Motor neuron (in vitro differentiated cells): ENCODE data around the gene ATP8A2. TPM values are rescaled to one million over a fixed set of nuclear protein-coding genes. Genes with fewer than 3 reads are reported as not detected.

Source experiments
- ATAC-seq, 8 experiments: fragments of 200-7000 bp; cut with Tn5 transposase; replicated peaks in 6 of 8; 2 replicates each; pipeline ENCODE4 v1.8.0; 2021; ENCODE audit warnings: mild to moderate bottlenecking in 8 of 8, moderate library complexity in 8 of 8
- H3K27ac ChIP-seq, 2 donors: fragments of 250-450 bp; sonication (Bioruptor Pico); 2 replicates each; pipeline ENCODE4 v1.9.0; 2021; ENCODE audit warnings: antibody characterized with exemption in 2 of 2, mild to moderate bottlenecking in 2 of 2, moderate library complexity in 1 of 2
- H3K4me1 ChIP-seq, 2 donors: fragments of 250-450 bp; sonication (Bioruptor Pico); replicated peaks in 1 of 2; 2 replicates each; pipeline ENCODE4 v1.6.1; 2021; ENCODE audit warnings: antibody characterized with exemption in 2 of 2, mild to moderate bottlenecking in 2 of 2, moderate library complexity in 1 of 2
- H3K4me3 ChIP-seq, 5 donors: fragments of 250-450 bp; sonication (Bioruptor Pico); 2 replicates each; pipeline ENCODE4 v1.9.0; 2021; ENCODE audit warnings: antibody characterized with exemption in 5 of 5, mild to moderate bottlenecking in 5 of 5, moderate library complexity in 4 of 5
- WGBS, 10 experiments: fragments of 450-650 bp; shearing (Covaris generic); methylation state at CpG; one replicate each; pipeline ENCODE4 v1.0.0; 2022; 5-methylcytosine and 5-hydroxymethylcytosine counted together
- in situ Hi-C, 9 experiments: fragments of 400-800 bp; cut with MboI; loops; one replicate each; pipeline ENCODE4 v1.15.0; 2021; ENCODE audit warnings: low sequenced_read_pairs in 9 of 9, low pct_unique_long_range_greater_than_20kb in 2 of 9; ENCODE audit not compliant: unreplicated experiment in 9 of 9
- total RNA-seq, 8 experiments: library from RNA; unstranded; fragments of 300-600 nt; gene quantifications; 2 replicates each; pipeline versions ENCODE4 v1.2.3 to v1.2.4, GENCODE V29; 2022

ATP8A2 gene
- total RNA-seq, 8 experiments from 2014 or later, result 0.10 to 13.8 (median 6.7) TPM

GRCh38 chr13:26036383-26036782 lies 664.6 kb downstream of the ATP8A2 start:
- 65 to 100% (median 82%) methylated on average over 1 to 4 of the region's 4 CpGs; no CpG with 5 or more reads in 2 of the 10 experiments for WGBS, 10 experiments
- ATAC-seq, result no peak
- in situ Hi-C loops, result no loop called here
- Histone ChIP-seq H3K27ac (no peak overlapping the region), H3K4me3 (no peak overlapping the region), H3K4me1 (peaks cover 0 to 10% of the 10 kb centered on the region in 2 donors)

- 0 to 100% (median 30%) methylated on average over 1 of the region's 2 CpGs; no CpG with 5 or more reads in 3 of the 10 experiments for WGBS, 10 experiments
- Histone ChIP-seq H3K4me3 (no peak overlapping the region), H3K4me1 (peaks cover 0 to 10% of the 10 kb centered on the region in 2 donors), H3K27ac (no peak overlapping the region)
- ATAC-seq, result peak in 4 of 8 experiments; percentile 49 to 68 (median 50)
- in situ Hi-C loops, result no loop called here
These were observed 665.5 kb downstream of the ATP8A2 start for GRCh38 chr13:26037302-26037701.

- WGBS, 10 experiments, result 64 to 95% (median 88%) methylated on average over 2 to 8 of the region's 8 CpGs
- ATAC-seq, result no peak
- Histone ChIP-seq H3K4me1 (peaks cover 0 to 5% of the 10 kb centered on the region in 2 donors), H3K27ac (no peak overlapping the region), H3K4me3 (no peak overlapping the region)
- in situ Hi-C loops, result no loop called here
These were observed 667.2 kb downstream of the ATP8A2 start for GRCh38 chr13:26038931-26039475.

DNA sequence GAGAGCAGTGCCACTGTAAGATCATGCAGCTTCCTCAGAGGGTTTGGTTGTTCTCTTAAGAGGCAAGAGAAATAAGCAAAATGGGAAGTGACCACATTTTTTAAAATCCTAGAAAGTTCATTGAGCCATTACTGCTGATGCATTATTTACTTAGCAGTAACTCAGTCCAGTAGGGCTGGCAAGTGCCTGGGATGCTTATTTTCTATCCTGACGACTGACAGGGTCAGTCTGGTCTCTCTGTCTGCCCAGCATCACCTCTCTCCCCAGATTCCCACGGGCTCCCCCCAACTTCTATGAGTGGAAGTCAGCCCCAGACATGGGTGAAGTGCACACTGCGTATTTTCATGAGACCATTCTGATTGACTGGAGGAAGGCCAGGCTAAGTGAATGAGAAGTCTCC lies 669.7 kb downstream of the ATP8A2 start:
- Histone ChIP-seq H3K27ac (no peak overlapping the region), H3K4me3 (no peak overlapping the region), H3K4me1 (no peaks in the 10 kb centered on the region)
- in situ Hi-C loops, result no loop called here
- ATAC-seq, result no peak
- 20 to 100% (median 70%) methylated on average over 1 to 3 of the region's 3 CpGs; no CpG with 5 or more reads in 3 of the 10 experiments for WGBS, 10 experiments

- in situ Hi-C loops, result no loop called here
- ATAC-seq, result no peak
- Histone ChIP-seq H3K4me3 (no peak overlapping the region), H3K4me1 (no peaks in the 10 kb centered on the region), H3K27ac (no peak overlapping the region)
- WGBS, 10 experiments, result 0 to 83% (median 78%) methylated on average over 1 of the region's 1 CpG; no CpG with 5 or more reads in 4 of the 10 experiments
These were observed 671.0 kb downstream of the ATP8A2 start for GRCh38 chr13:26042785-26043184.

GRCh38 chr13:26045142-26045541 lies 673.4 kb downstream of the ATP8A2 start:
- peaks cover 3 to 10% of the 10 kb centered on the region in 2 donors for H3K4me1 ChIP-seq
- H3K27ac ChIP-seq, result no peak overlapping the region
- ATAC-seq, result no peak
- in situ Hi-C loops, result no loop called here
- no peak overlapping the region for H3K4me3 ChIP-seq
- WGBS, 10 experiments, result 49 to 100% (median 86%) methylated on average over 1 to 2 of the region's 2 CpGs; no CpG with 5 or more reads in 1 of the 10 experiments

- peaks cover 3 to 10% of the 10 kb centered on the region in 2 donors for H3K4me1 ChIP-seq
- no peak overlapping the region for H3K27ac ChIP-seq
- 40 to 100% (median 65%) methylated on average over 1 to 7 of the region's 16 CpGs; no CpG with 5 or more reads in 4 of the 10 experiments for WGBS, 10 experiments
- H3K4me3 ChIP-seq, result no peak overlapping the region
- no peak for ATAC-seq
- in situ Hi-C loops, result no loop called here
These were observed 674.9 kb downstream of the ATP8A2 start for GRCh38 chr13:26046639-26047038.

DNA sequence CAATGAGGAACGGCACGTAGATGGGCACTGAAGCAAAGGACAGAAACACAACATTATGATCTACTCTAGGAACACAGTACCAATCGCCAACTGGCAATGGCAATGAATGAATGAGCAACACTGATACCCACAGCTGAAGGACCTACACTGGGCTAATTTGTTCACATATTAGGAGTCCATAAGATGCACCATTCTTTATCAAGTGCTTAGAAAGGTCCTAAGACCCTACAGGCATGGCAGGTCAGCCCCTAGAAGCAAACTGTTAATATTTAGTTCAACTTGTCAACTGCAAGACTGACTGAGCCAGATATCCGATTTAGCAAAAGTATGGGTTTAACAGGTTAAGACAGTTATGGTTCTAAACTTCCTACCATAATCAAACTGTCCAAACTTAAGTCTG lies 675.3 kb downstream of the ATP8A2 start:
- H3K4me1 ChIP-seq, result peaks cover 3 to 10% of the 10 kb centered on the region in 2 donors
- H3K4me3 ChIP-seq, result no peak overlapping the region
- in situ Hi-C loops, result no loop called here
- no peak overlapping the region for H3K27ac ChIP-seq
- ATAC-seq, result no peak
- 64 to 100% (median 89%) methylated on average over 1 to 4 of the region's 4 CpGs for WGBS, 10 experiments

DNA sequence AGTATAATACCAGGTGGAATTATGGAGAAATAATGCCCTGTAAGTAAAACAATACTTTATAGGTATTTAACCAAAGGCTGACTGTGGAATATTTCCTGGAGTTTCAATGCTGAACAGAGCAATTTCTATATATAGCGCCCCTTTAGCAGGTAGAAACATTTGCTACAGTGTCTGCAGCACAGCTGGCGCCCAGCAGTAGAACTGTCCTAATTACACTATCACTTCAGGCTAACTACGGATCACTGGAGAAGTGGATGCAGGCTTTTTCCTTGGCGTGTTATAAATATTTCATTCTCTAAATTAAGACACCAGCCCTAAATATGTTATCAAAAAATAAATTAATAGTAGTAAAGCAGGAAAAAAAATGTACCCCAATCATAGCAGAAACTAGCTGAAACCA lies 677.0 kb downstream of the ATP8A2 start:
- ATAC-seq, result no peak
- in situ Hi-C loops, result no loop called here
- H3K27ac ChIP-seq, result no peak overlapping the region
- WGBS, 10 experiments, result 0 to 90% (median 57%) methylated on average over 1 to 4 of the region's 4 CpGs; no CpG with 5 or more reads in 3 of the 10 experiments
- peak overlapping the region in 2 of 5 donors; percentile 52 to 61 for H3K4me3 ChIP-seq
- peaks cover 3 to 10% of the 10 kb centered on the region in 2 donors for H3K4me1 ChIP-seq

DNA sequence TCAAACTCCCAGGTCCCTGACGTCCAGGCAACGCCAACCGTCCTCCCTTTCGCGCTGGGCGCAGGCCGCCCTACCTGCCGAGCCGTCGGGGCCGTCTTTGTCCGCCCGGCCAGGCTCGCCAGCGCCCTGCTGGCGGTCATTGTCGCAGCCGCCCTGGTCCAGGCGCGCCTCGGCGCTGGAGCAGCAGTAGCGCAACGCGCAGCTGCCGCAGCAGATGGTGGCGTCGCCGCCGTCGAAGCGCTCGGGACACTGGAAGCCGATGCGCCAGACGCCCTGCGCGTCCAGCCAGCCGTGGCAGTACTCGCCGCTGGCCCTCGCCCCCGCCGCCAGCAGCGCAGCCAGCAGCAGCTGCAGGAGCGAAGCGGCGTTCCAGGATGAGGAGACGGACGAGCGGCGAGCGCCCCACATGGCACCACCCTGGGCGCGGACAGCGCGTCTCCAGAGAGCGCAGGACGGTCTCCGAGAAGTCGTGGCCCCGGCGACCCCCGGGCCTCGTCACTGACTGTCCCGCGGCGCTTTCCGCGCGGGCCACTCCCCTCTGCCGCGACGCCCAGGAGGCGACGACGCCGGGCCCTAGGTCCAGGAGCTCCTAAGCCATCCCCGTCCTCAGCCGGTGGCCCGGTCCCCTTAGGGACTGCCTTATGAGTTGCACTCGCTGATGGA lies 678.9 kb downstream of the ATP8A2 start:
- in situ Hi-C loops, result loop anchor here in 4 of 9 experiments (25.0 kb wide), 3 partner anchors 213 to 1038 kb away; no protein-coding TSS in a partner anchor
- H3K4me1 ChIP-seq, result peaks cover 3 to 10% of the 10 kb centered on the region in 2 donors
- 0 to 6% (median 1%) methylated on average over 1 to 19 of the region's 82 CpGs; no CpG with 5 or more reads in 5 of the 10 experiments for WGBS, 10 experiments
- ATAC-seq, result peak in 7 of 8 experiments; percentile 8 to 52 (median 32)
- no peak overlapping the region for H3K27ac ChIP-seq
- peak overlapping the region; percentile 38 to 61 (median 46) for H3K4me3 ChIP-seq

- Histone ChIP-seq H3K27ac (no peak overlapping the region), H3K4me3 (peak overlapping the region; percentile 38 to 61 (median 46)), H3K4me1 (peaks cover 3 to 10% of the 10 kb centered on the region in 2 donors)
- in situ Hi-C loops, result loop anchor here in 4 of 9 experiments (25.0 kb wide), 3 partner anchors 214 to 1039 kb away; no protein-coding TSS in a partner anchor
- ATAC-seq, result peak; percentile 41 to 60 (median 52)
- WGBS, 10 experiments, result 0 to 2% methylated on average over 4 to 9 of the region's 45 CpGs; no CpG with 5 or more reads in 8 of the 10 experiments
These were observed 679.5 kb downstream of the ATP8A2 start for GRCh38 chr13:26051231-26051656.

- 0 to 30% (median 3%) methylated on average over 2 to 10 of the region's 72 CpGs; no CpG with 5 or more reads in 6 of the 10 experiments for WGBS, 10 experiments
- Histone ChIP-seq H3K27ac (no peak within 1 kb of the TSS), H3K4me1 (peaks cover 3 to 10% of the 10 kb centered on the region in 2 donors), H3K4me3 (peak within 1 kb of the TSS; percentile 38 to 61 (median 46))
- ATAC-seq, result peak; percentile 76 to 89 (median 88)
- in situ Hi-C loops, result loop anchor here in 4 of 9 experiments (25.0 kb wide), 3 partner anchors 214 to 1039 kb away; no protein-coding TSS in a partner anchor
These were observed 680.0 kb downstream of the ATP8A2 start, which contains the start of gene SHISA2 for GRCh38 chr13:26051657-26052311. Gene SHISA2, minus strand, starts transcription at chr13:26052016. Its CDS starts 1,041 bp downstream, at chr13:26050975.
